PFSK-1 (cell line): ENCODE results near the gene SLX9.

Experiments used
- FOXP2 ChIP-seq: optimal IDR thresholded peaks from 2 replicates; pipeline ENCODE3; 2011; ENCODE audit warnings: borderline replicate concordance, control low read depth, inconsistent platforms; ENCODE audit not compliant: insufficient read depth; ENCODE audit errors: extremely low read length, extremely low read depth
- POLR2AphosphoS5 ChIP-seq: IDR thresholded peaks from 2 replicates; pipeline ENCODE4 v1.6.1; 2012; ENCODE audit warnings: low read depth, mild to moderate bottlenecking, control low read depth, low read length, moderate library complexity
- REST ChIP-seq, 2 experiments: IDR thresholded peaks; 2 replicates each; pipeline versions ENCODE4 v1.6.1 to v1.8.0; 2011 to 2012; ENCODE audit warnings: low read depth in 2 of 2, low read length in 2 of 2, control low read depth in 1 of 2, inconsistent platforms in 1 of 2, mild to moderate bottlenecking in 1 of 2, moderate library complexity in 1 of 2; ENCODE audit not compliant: insufficient read depth in 1 of 2
- TAF1 ChIP-seq: IDR thresholded peaks from 2 replicates; pipeline ENCODE4 v1.6.1; 2012; ENCODE audit warnings: low read length, control low read depth, borderline replicate concordance; ENCODE audit not compliant: insufficient read depth

- TF ChIP-seq REST (IDR thresholded peaks at IDR 0.05; ENCODE audit: insufficient read depth in 1 of 2, low read depth in 2 of 2, low read length in 2 of 2), result no peak
- TF ChIP-seq TAF1, result no peak
- no peak for TF ChIP-seq POLR2AphosphoS5
- TF ChIP-seq FOXP2, result no peak
These were observed 75.6 kb downstream of the SLX9 start for GRCh38 chr21:45015469-45015860.
